HG02973 (cell line): Measurements from ENCODE around the gene BRME1.

ENCODE experiments used
- ATAC-seq: cut with Tn5 transposase; IDR thresholded peaks from one replicate; pipeline ENCODE4 v1.9.1; 2021; ENCODE audit warnings: moderate library complexity; ENCODE audit not compliant: unreplicated experiment

The BRME1 gene

GRCh38 chr19:13890136-13890535 is 15.8 kb downstream of the BRME1 start:
- no peak for ATAC-seq

DNA sequence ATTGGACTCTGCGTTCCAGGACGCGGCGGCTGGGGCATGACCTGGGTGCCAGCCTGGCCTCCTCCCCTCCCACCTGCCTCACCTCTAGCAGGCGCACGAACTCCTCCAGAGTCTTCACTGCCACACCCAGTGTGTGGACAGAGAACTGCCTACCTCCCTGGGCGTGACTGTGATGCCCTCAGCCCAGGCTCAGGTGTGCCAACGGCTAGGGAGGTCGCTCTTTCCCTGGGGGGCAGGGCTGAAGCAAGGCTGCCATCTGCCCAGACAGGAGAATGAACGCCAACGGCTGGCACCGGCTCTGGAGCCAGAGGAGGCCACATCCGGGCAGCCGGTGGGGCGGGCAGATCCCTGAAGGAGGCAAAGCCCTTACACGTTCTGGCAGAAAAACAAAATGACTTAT is 17.6 kb downstream of the BRME1 start:
- ATAC-seq, result no peak

GRCh38 chr19:13887517-13887916 is 18.4 kb downstream of the BRME1 start:
- ATAC-seq, result no peak

- ATAC-seq, result no peak
Observed at GRCh38 chr19:13887018-13887436, 18.9 kb downstream of the BRME1 start.

GRCh38 chr19:13885826-13886365 is 20.0 kb downstream of the BRME1 start:
- no peak for ATAC-seq

DNA sequence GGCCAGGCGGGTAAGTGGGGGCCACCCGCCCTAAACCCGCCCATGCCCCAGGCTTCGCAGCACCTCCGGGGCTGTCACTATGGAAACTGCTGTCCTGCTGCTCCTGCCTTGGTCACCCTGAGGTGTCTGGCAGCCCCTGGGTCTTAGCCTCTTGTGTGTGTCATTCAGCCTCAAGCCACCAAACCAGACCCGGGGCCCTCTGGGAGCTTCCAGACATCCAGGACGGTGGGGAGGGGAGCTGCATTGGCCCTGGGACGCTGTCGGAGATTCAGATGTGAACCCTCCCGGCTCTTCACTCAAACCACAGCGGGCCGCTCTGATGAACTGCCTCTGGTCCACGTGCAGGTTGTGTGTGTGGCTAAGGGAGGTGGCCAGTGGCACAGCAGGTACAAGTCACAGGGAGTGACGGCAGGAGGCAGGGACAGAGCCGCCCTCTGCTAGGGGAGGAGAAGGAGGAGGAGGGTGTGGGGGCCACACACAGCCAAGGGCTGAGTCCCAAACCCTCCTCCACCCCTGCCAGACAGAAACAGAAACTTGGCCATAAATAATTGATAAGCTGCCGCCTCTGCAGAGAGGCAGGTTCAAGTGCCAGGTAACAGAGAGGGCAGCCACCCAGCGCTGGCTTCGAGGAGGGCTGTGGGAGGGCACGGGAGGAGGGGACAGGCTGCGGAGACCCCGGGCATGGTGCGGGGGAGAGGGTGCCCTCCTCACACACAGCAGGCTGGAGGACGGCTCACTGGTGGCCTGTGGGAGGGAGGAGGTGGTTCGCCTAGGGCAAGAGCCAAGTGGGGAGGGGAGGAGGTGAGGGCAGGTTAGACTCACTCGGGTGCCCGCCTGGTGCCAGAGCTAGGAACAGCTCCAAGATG is 21.0 kb downstream of the BRME1 start:
- no peak for ATAC-seq

DNA sequence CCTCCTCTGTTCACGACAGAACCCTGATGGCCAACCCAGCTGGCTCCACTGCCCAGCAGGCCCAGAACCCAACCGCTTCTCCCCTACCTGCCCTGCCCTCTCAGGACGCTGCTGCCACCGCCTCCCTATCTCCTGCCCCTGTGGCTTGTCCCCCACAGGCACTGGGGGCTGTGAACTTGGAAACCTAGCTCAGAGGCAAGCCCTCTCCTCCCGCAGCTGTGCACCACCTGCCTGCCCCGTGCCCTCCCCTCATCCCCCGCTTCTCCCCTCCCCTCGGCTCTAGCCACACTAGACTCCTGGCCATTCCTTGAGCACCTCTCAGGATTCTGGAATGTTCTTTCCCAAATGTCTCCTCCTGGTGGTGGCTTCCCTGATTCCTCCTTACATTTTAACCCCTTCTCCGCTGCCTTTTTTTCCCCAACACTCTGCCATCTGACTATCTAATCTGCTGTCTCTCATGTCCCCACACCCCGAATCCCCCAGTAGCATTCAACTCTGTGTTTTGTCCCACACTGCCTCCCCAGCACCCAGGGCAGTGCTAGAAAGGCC is 22.3 kb downstream of the BRME1 start:
- no peak for ATAC-seq

GRCh38 chr19:13882836-13883235 is 23.1 kb downstream of the BRME1 start:
- ATAC-seq, result no peak

GRCh38 chr19:13882419-13882795 is 23.5 kb downstream of the BRME1 start:
- ATAC-seq, result no peak

DNA sequence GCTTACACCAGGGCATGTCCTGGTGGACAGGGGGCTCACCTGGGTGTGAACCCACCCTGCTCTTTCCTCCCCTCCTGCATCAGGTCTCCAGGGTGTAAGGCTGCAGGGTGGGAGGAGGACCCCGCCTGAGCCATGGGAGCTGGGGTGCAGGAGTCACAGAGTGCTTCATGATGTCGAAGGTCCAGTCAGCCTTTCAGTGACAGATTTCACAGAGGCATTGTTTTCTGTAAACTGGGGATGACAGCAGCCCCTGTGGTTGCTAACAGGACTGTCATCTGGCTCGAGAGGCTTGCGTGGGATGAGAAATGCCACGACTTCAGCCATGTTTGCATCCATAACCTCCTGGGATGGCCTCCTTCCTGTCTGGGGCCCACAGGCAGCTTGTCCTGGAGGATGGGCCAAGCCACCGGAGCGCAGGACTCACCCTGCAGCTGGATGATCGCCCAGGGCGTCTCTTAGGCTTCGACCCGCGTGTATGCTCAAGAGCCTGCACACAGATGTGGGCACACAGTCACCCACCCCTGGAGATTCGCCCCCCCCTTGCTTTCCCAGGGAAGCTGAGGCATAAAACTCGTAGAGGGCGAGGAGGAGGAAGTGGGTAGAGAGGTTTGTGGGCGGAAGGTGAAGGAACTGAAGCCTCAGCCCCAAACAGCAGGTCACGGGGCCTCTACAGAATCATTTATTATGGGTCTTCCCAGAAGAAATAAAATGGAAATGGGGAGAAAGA is 24.1 kb downstream of the BRME1 start:
- no peak for ATAC-seq

DNA sequence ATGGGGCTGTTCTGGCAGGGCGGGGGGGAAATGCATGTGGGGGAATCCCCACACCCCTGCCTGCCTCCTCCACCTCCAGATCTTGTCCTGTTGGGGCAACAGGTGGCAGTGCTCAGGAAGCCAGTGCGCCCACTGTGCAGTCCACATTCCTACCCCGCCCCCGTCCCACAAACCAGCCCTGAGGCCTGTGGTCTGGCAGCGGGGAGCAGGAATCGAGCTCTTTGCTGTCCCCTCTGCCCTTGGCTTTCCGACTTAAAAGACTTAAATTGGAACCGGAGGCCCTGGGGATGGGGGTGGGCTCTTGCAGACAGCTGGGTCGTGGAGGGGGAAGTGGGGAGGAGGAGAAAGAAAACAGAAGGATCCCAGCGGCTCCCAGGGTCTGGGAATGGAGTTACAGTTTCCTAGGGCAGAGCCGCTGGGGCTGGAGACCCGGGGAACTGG is 24.6 kb downstream of the BRME1 start:
- ATAC-seq, result no peak

- ATAC-seq, result peak; percentile 79
Observed at GRCh38 chr19:13880059-13881043, 25.6 kb downstream of the BRME1 start.

GRCh38 chr19:13877303-13877702 is 28.6 kb downstream of the BRME1 start:
- ATAC-seq, result no peak

- no peak for ATAC-seq
Observed at GRCh38 chr19:13876834-13877233, 29.1 kb downstream of the BRME1 start, which contains the start of gene NANOS3. Gene NANOS3, plus strand, starts transcription at chr19:13877134. Its CDS starts 115 bp downstream, at chr19:13877249.

DNA sequence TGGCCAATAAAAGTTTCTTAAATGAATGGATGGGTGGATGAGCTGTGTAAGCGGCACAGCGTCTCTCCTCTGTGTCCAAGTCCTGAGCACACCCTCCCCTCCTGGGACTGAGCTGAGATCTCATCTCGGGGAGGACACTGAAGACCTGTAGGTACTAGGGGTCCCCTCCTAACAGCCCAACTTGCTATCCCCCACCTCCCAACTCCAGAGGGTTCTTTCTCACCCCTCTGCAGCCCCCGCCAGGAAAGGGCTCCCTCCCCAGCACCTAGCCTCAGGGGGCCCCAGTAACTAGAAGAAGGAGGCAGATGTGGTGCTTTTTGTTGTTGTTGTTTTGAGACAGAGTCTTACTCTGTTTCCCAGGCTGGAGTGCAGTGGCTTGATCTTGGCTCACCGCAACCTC is 30.1 kb downstream of the BRME1 start:
- no peak for ATAC-seq

GRCh38 chr19:13873834-13874515 is 31.9 kb downstream of the BRME1 start:
- no peak for ATAC-seq

DNA sequence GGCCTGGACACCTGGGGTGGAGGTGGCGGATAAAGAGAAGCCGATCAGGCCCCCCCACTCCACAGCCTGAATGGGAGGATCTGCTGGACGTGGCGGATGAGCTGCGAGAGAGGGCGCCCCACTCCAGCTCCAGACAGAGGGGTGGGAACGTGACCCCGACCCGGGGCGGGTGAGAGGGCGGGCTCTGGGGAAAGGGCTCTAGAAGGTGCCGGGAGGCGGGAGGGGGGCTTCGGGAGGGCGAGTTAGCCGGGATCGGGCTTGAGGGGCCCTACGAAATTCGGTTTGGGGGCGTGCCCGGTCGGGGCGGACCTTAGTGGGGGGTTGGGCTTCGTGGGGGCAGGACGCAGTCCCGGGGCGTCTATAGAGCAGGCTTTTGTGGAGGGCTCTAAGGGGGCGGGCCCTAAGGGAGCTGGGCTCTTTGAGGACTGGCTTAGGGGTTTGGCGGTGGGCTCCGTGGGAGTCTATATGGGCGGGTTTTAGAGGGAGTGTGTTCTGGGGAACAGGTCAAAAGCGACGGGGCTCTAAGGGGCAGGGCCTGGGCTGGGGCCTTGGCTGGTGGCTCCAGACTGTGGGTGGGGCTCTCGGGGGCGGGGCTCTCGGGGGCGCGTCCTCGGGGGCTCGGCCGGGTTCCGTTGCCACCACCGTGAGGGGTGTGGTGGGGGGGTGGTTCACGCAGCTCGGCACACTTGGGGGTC is 33.1 kb downstream of the BRME1 start:
- no peak for ATAC-seq

DNA sequence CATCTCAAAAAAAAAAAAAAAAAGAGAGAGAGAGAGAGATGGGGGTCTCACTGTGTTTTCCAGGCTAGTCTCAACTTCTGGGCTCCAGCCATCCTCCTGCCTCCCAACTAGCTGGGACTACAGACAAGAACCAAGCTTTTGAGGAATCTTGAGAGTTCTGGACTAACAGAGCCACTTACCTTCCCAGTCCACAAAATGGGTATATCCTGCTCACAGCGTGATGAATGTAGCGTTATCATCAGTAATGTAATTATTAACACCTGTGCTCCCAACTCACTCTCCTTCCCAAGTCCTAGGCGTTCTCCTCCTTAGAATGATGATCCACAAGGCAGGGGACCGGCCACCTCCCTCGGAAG is 33.6 kb downstream of the BRME1 start:
- ATAC-seq, result no peak

DNA sequence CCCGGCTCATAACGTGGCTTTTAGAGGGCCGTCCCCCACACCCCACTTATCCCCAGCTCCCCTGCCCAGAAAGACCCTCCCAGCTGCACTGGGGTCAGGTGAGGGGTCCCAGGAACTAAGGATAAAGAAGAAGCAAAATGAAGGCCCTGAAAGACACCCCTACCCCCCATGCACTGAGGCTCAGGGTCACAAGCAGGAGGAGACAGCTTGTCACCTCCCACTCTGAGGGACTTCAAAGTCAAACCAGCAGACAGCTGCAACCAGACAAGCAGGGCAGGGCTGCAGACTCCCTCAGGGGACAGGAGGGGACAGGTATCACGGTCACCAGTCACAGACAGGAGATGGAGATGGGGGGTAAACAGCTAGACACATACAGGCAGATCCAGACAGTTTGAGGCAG is 35.0 kb downstream of the BRME1 start:
- no peak for ATAC-seq
